Type B pancreatic cell (in vitro differentiated cells): Measurements from ENCODE around the gene MCUB. TPM values are rescaled to one million over a fixed set of nuclear protein-coding genes. Genes with fewer than 3 reads are reported as not detected.

Source experiments
- DNase-seq: peaks from one replicate; pipeline ENCODE4 v3.0.0; 2021; ENCODE audit warnings: mixed read lengths; ENCODE audit not compliant: unreplicated experiment; ENCODE audit errors: extremely low spot score
- H3K27ac Mint-ChIP-seq: 2 replicates; pipeline ENCODE4 v1.8.0; 2021; ENCODE audit warnings: mild to moderate bottlenecking, mixed read lengths
- H3K27me3 Mint-ChIP-seq: 2 replicates; pipeline ENCODE4 v1.8.0; 2021; ENCODE audit warnings: mixed read lengths
- H3K36me3 Mint-ChIP-seq: 2 replicates; pipeline ENCODE4 v1.8.0; 2021; ENCODE audit warnings: mixed read lengths
- H3K4me1 Mint-ChIP-seq: one replicate; pipeline ENCODE4 v1.8.0; 2021; ENCODE audit warnings: mixed read lengths; ENCODE audit not compliant: unreplicated experiment
- H3K4me3 Mint-ChIP-seq: 2 replicates; pipeline ENCODE4 v1.8.0; 2021; ENCODE audit warnings: mild to moderate bottlenecking, mixed read lengths
- H3K9me3 Mint-ChIP-seq: 2 replicates; pipeline ENCODE4 v1.8.0; 2021; ENCODE audit warnings: mixed read lengths
- total RNA-seq: library from RNA; stranded (reverse); gene quantifications from 2 replicates; pipeline ENCODE4 v1.2.1, GENCODE V29; 2021; ENCODE audit warnings: low replicate concordance
- TF ChIP-seq, protein P1 (sequence below): fragments of 200-600 bp; sonication (generic); conservative IDR thresholded peaks from 2 replicates; pipeline ENCODE4 v1.5.0; 2021; ENCODE audit warnings: antibody characterized with exemption, mild to moderate bottlenecking

Gene MCUB
- total RNA-seq, 1 donor from 2014 or later, result 10.1 TPM

DNA sequence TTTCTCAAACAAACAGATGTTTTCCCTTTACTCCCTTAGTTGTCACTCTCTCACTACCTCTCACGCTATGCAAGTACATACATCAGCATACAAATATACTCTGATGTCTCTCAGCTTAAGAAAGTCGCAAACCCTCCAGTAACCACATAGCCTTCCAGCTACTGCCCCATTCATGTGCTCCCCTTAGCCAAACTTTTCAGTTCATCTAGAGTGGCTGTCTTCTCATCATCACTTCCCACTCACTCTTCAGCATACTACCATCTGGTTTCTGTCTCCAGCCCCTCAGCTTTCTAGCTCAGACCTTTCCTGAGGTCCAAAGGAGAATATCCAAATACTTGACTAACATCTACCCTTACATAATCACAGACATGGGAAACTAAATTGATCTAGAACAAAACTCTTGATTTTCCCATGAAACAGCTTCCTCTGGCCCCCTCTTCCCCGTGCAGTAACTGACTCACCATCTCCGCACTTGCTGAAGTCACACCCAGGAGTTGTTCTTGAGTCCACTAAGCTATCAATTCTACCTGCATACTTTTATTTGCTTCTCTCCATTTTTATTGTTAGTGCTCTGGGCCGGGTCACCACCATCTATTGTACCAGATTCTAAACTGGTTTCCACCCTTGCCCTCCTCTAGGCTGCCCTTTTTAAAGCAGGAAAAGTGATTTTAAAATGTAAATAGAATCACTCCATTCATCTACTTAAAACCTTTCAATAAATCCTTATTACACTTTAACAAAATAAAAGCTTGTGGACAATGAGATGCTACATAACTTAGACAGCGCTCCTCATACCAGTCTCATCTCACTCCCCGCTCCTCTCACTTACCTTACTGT is 86.0 kb downstream of the MCUB start:
- no peak for DNase-seq
- Mint-ChIP-seq H3K27ac (no peak overlapping the region), H3K27me3 (no peaks in the 10 kb centered on the region), H3K36me3 (no peaks in the 10 kb centered on the region), H3K4me1 (no peaks in the 10 kb centered on the region), H3K4me3 (no peak overlapping the region), H3K9me3 (no peaks in the 10 kb centered on the region)
- TF ChIP-seq, protein P1, sequence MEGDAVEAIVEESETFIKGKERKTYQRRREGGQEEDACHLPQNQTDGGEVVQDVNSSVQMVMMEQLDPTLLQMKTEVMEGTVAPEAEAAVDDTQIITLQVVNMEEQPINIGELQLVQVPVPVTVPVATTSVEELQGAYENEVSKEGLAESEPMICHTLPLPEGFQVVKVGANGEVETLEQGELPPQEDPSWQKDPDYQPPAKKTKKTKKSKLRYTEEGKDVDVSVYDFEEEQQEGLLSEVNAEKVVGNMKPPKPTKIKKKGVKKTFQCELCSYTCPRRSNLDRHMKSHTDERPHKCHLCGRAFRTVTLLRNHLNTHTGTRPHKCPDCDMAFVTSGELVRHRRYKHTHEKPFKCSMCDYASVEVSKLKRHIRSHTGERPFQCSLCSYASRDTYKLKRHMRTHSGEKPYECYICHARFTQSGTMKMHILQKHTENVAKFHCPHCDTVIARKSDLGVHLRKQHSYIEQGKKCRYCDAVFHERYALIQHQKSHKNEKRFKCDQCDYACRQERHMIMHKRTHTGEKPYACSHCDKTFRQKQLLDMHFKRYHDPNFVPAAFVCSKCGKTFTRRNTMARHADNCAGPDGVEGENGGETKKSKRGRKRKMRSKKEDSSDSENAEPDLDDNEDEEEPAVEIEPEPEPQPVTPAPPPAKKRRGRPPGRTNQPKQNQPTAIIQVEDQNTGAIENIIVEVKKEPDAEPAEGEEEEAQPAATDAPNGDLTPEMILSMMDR, result no peak

DNA sequence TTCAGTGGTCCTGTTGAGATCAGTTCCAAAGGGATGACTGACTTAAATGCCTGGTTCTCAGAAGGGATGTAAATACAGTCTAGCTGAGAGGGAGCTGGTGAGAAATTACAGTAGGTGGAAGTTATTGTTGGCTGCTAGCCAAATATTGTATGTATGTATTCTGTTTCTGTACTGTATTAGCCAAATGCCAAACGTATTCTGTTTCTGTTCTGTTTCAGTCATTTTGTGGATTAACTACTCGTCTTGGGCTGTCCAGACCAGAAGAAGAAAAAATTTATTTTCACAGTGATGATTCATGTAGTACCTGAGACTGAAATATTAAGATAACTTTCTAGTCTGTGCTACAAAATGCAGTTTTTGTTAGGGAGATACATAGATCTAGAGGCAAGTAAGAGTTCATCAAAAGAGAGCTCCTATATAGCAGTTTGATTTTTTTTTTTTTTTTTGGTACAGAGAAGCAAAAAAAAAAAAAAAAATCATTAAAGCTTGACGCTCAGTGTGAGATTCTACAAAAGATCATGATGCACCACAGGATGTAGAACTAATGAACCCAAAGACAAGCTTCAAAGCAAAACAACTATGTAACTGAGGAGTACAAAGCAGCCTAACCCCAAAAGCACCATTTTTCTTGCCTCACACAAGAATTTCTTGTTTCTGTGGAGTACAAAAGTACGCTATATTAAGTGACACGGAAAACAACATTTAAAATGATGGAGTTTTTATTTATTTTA is 88.4 kb downstream of the MCUB start:
- H3K4me3 Mint-ChIP-seq, result no peak overlapping the region
- peaks cover 4% of the 10 kb centered on the region for H3K36me3 Mint-ChIP-seq
- H3K4me1 Mint-ChIP-seq, result no peaks in the 10 kb centered on the region
- TF ChIP-seq, protein P1, result no peak
- no peaks in the 10 kb centered on the region for H3K27me3 Mint-ChIP-seq
- H3K27ac Mint-ChIP-seq, result no peak overlapping the region
- H3K9me3 Mint-ChIP-seq, result no peaks in the 10 kb centered on the region
- no peak for DNase-seq

DNA sequence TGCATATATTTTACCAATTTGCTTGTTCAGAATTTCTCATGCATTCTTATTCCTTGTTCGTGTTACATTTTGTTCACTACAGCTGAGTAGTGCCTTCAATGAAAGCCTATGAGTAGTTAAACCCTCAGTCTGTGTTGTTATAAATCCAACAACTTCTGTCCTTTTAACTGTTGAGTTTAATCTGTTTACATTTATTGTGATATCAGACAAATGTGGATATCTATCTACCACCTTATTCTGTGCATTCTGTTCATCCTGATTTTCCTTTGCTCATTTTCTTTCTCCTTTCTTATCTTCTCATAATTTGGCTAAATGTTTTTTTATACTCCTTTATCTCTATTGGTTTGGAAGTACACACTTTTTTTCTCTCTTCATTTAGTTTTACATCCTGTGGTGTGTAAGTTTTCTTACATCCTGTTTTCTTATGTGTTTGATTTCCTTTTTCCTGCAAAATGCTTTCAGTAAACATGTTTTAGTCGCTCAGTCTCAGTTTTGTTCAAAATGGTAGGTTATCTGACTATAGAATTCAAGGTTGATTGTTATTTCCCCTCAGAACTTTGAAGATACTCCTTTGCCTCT is 89.0 kb downstream of the MCUB start:
- no peak overlapping the region for H3K27ac Mint-ChIP-seq
- TF ChIP-seq, protein P1, result no peak
- no peaks in the 10 kb centered on the region for H3K4me1 Mint-ChIP-seq

GRCh38 chr4:109649872-109650271 is 89.8 kb downstream of the MCUB start:
- H3K4me1 Mint-ChIP-seq, result no peaks in the 10 kb centered on the region
- H3K27me3 Mint-ChIP-seq, result no peaks in the 10 kb centered on the region
- no peak overlapping the region for H3K4me3 Mint-ChIP-seq
- no peak for DNase-seq
- no peak overlapping the region for H3K27ac Mint-ChIP-seq
- peaks cover 4% of the 10 kb centered on the region for H3K36me3 Mint-ChIP-seq
- TF ChIP-seq, protein P1, result no peak
- H3K9me3 Mint-ChIP-seq, result no peaks in the 10 kb centered on the region

More for the DNA sequence above, 89.0 kb downstream of the MCUB start:
- Mint-ChIP-seq H3K4me3 (no peak overlapping the region), H3K9me3 (no peaks in the 10 kb centered on the region), H3K36me3 (peaks cover 4% of the 10 kb centered on the region), H3K27me3 (no peaks in the 10 kb centered on the region)
- DNase-seq, result no peak

- peaks cover 4% of the 10 kb centered on the region for H3K36me3 Mint-ChIP-seq
- H3K4me3 Mint-ChIP-seq, result no peak overlapping the region
- TF ChIP-seq, protein P1, result no peak
- H3K9me3 Mint-ChIP-seq, result no peaks in the 10 kb centered on the region
- H3K27me3 Mint-ChIP-seq, result no peaks in the 10 kb centered on the region
- no peak for DNase-seq
- H3K4me1 Mint-ChIP-seq, result no peaks in the 10 kb centered on the region
- no peak overlapping the region for H3K27ac Mint-ChIP-seq
Measured at GRCh38 chr4:109655396-109655795, 95.3 kb downstream of the MCUB start.
